Measurements from ENCODE around the gene SLC8A1.
"Not testable (repeated sequence)": the region's sequence is repeated elsewhere in the genome, so short reads cannot be mapped to it uniquely, and the experiment has no call there.

Gene SLC8A1

GRCh38 chr2:40097691-40098385 is 354.1 kb downstream of the SLC8A1 start:
- DNase-seq = no peak

GRCh38 chr2:40096360-40096759 is 355.5 kb downstream of the SLC8A1 start:
- DNase-seq = no peak

- DNase-seq = no peak
Observed at GRCh38 chr2:40095000-40095399, 356.9 kb downstream of the SLC8A1 start.

GRCh38 chr2:40094451-40094850 is 357.4 kb downstream of the SLC8A1 start:
- DNase-seq = no peak

GRCh38 chr2:40093021-40093675 is 358.7 kb downstream of the SLC8A1 start:
- no peak for DNase-seq

GRCh38 chr2:40090044-40090443 is 361.8 kb downstream of the SLC8A1 start:
- DNase-seq = no peak

GRCh38 chr2:40087927-40088326 is 364.0 kb downstream of the SLC8A1 start:
- DNase-seq = no peak

- DNase-seq = no peak
Observed at GRCh38 chr2:40087434-40087833, 364.5 kb downstream of the SLC8A1 start.

GRCh38 chr2:40085786-40086185 is 366.1 kb downstream of the SLC8A1 start:
- no peak for DNase-seq

GRCh38 chr2:40073336-40073735 is 378.6 kb downstream of the SLC8A1 start:
- not testable (repeated sequence) for DNase-seq

GRCh38 chr2:40072442-40073232 is 379.3 kb downstream of the SLC8A1 start:
- no peak for DNase-seq

- DNase-seq = no peak
Observed at GRCh38 chr2:40062381-40062780, 389.5 kb downstream of the SLC8A1 start.

GRCh38 chr2:40049781-40050180 is 402.1 kb downstream of the SLC8A1 start:
- no peak for DNase-seq

GRCh38 chr2:40048506-40048905 is 403.4 kb downstream of the SLC8A1 start:
- DNase-seq = no peak

- DNase-seq = no peak
Observed at GRCh38 chr2:40047406-40047805, 404.5 kb downstream of the SLC8A1 start.

All from stimulated activated CD4-positive, alpha-beta T cell treated with anti-CD3 and anti-CD28 coated beads, Interleukin-4, amount 100 ng/mL, for 4 hours (primary cell).